Astrocyte (in vitro differentiated cells and primary cell): ENCODE results near the gene NSF.
"Not testable (repeated sequence)": the region's sequence is repeated elsewhere in the genome, so short reads cannot be mapped to it uniquely, and the experiment has no call there.

ENCODE experiments used
- EZH2 ChIP-seq: IDR thresholded peaks from 2 replicates; pipeline ENCODE4 v1.6.1; 2012; ENCODE audit warnings: mild to moderate bottlenecking, low read length, inconsistent platforms; ENCODE audit not compliant: insufficient read depth
- TF ChIP-seq, protein P1 (sequence below): IDR thresholded peaks from 2 replicates; pipeline ENCODE4 v1.5.1; 2011; ENCODE audit warnings: low read depth, mild to moderate bottlenecking, inconsistent platforms, low read length, moderate library complexity; ENCODE audit not compliant: insufficient read depth

- TF ChIP-seq, protein P1, sequence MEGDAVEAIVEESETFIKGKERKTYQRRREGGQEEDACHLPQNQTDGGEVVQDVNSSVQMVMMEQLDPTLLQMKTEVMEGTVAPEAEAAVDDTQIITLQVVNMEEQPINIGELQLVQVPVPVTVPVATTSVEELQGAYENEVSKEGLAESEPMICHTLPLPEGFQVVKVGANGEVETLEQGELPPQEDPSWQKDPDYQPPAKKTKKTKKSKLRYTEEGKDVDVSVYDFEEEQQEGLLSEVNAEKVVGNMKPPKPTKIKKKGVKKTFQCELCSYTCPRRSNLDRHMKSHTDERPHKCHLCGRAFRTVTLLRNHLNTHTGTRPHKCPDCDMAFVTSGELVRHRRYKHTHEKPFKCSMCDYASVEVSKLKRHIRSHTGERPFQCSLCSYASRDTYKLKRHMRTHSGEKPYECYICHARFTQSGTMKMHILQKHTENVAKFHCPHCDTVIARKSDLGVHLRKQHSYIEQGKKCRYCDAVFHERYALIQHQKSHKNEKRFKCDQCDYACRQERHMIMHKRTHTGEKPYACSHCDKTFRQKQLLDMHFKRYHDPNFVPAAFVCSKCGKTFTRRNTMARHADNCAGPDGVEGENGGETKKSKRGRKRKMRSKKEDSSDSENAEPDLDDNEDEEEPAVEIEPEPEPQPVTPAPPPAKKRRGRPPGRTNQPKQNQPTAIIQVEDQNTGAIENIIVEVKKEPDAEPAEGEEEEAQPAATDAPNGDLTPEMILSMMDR, result not testable (repeated sequence)
- not testable (repeated sequence) for TF ChIP-seq EZH2
These were observed 106.1 kb downstream of the NSF start for GRCh38 chr17:46696522-46696921.
